GM18526 (cell line): ENCODE data around the gene YES1.

Experiments used
- POLR2A ChIP-seq: IDR thresholded peaks from 3 replicates; pipeline ENCODE4 v1.6.1; 2011; ENCODE audit not compliant: insufficient read length; ENCODE audit errors: extremely low read depth

YES1 gene

GRCh38 chr18:673769-674168, 138.3 kb downstream of the YES1 start:
- TF ChIP-seq POLR2A: no peak

GRCh38 chr18:673317-673716, 138.7 kb downstream of the YES1 start:
- TF ChIP-seq POLR2A: no peak
